ENCODE measurements around the gene POU6F2. TPM values are rescaled to one million over a fixed set of nuclear protein-coding genes. Genes with fewer than 3 reads are reported as not detected.

Gene POU6F2
- total RNA-seq, 1 donor from 2014 or later: 7.9 TPM

DNA sequence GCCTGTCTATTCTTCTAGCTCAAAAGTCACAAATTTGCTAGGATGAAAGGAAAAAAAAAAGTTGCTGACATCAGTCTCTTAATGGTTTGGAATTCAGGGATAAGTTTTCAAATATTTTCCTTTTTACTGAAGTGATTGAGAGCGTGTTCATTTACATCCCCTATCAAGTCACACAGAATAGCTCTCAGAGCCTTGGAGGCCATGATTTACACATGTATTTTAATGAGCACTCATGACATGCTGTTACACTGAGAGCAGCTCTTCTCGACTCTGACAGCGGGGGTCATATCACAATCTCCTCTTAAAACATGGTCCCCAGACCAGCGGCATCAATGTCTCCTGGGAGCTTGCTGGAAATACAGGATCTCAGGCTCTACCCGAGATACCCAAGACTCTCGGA lies 232.7 kb downstream of the POU6F2 start:
- Mint-ChIP-seq H3K27ac (ENCODE audit: unreplicated experiment) (no peak overlapping the region), H3K9me3 (no peaks in the 10 kb centered on the region), H3K4me3 (no peak overlapping the region), H3K36me3 (ENCODE audit: low read depth) (no peaks in the 10 kb centered on the region), H3K4me1 (no peaks in the 10 kb centered on the region), H3K27me3 (ENCODE audit: low read depth) (no peaks in the 10 kb centered on the region)
- no peak for TF ChIP-seq CTCF (conservative IDR thresholded peaks at IDR 0.05)
- DNase-seq (ENCODE audit: low read depth, low spot score): no peak

GRCh38 chr7:39211581-39211980 lies 233.9 kb downstream of the POU6F2 start:
- H3K27me3 Mint-ChIP-seq (ENCODE audit: low read depth): no peaks in the 10 kb centered on the region
- H3K9me3 Mint-ChIP-seq: no peaks in the 10 kb centered on the region
- no peak for DNase-seq (ENCODE audit: low read depth, low spot score)
- H3K36me3 Mint-ChIP-seq (ENCODE audit: low read depth): no peaks in the 10 kb centered on the region
- H3K4me1 Mint-ChIP-seq: no peaks in the 10 kb centered on the region
- no peak overlapping the region for H3K4me3 Mint-ChIP-seq
- no peak overlapping the region for H3K27ac Mint-ChIP-seq (ENCODE audit: unreplicated experiment)
- no peak for TF ChIP-seq CTCF (conservative IDR thresholded peaks at IDR 0.05)

DNA sequence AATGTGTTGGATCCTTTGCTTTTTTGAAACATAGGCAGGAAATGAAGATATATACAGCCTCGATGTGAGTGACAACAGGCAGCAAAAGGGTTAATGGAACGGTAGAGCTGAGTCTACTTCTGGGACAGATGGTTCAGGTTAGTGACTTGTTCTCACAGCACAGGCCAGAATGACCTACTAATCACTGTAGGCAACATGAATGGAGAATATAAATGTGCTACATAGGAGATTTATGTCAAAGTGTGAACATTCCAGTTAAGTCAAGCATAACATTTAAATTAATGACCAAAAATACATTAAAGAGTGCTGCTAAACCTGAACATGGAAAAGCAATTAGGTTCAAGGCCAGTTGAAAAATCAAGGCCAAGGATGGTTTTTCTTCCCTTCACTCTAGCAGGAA lies 235.2 kb downstream of the POU6F2 start:
- H3K4me1 Mint-ChIP-seq: no peaks in the 10 kb centered on the region
- H3K4me3 Mint-ChIP-seq: no peak overlapping the region
- no peaks in the 10 kb centered on the region for H3K27me3 Mint-ChIP-seq (ENCODE audit: low read depth)
- no peak for TF ChIP-seq CTCF (conservative IDR thresholded peaks at IDR 0.05)
- DNase-seq (ENCODE audit: low read depth, low spot score): no peak
- H3K9me3 Mint-ChIP-seq: no peaks in the 10 kb centered on the region
- no peaks in the 10 kb centered on the region for H3K36me3 Mint-ChIP-seq (ENCODE audit: low read depth)
- no peak overlapping the region for H3K27ac Mint-ChIP-seq (ENCODE audit: unreplicated experiment)

DNA sequence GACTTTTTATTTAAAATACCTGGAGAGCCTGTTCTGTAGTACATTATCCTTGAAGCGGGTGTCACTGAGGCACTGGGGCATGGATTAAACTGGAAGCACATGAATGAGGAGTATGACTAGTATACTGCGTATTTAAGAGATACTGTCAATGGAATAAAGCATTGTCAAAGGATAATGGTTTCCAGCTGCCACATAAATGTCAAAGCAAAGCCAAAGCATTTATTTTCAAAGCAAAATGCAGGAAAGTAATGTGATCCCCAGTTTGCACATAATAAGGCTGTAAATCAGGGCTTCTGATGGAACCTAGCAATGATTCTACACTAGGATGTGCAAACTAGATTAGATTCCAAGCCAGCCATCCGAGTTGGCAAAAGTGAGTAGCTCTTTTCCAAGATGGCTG lies 240.1 kb downstream of the POU6F2 start:
- no peaks in the 10 kb centered on the region for H3K36me3 Mint-ChIP-seq (ENCODE audit: low read depth)
- H3K27me3 Mint-ChIP-seq (ENCODE audit: low read depth): no peaks in the 10 kb centered on the region
- no peak for TF ChIP-seq CTCF (conservative IDR thresholded peaks at IDR 0.05)
- DNase-seq (ENCODE audit: low read depth, low spot score): no peak
- no peaks in the 10 kb centered on the region for H3K4me1 Mint-ChIP-seq
- H3K9me3 Mint-ChIP-seq: peaks cover 3% of the 10 kb centered on the region
- no peak overlapping the region for H3K27ac Mint-ChIP-seq (ENCODE audit: unreplicated experiment)
- no peak overlapping the region for H3K4me3 Mint-ChIP-seq

DNA sequence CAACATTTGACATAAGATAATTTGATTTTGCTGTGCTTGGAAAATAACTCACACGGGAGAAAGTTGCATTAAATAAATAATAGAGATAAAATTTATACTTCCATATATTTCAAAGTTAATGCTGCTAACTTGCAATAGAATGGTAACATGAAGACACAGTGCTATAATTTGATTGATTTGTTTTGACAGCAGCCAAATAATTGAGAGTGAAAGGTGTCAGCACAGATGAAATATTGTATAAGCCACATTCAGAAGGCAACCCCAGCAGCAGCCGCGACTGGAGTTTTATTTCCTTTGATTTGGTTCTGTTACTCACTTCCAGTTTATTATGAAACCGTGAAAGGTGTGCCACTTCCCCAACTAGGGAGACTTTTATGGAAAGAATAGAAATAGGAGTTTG lies 242.2 kb downstream of the POU6F2 start:
- TF ChIP-seq CTCF (conservative IDR thresholded peaks at IDR 0.05): no peak
- H3K27ac Mint-ChIP-seq (ENCODE audit: unreplicated experiment): no peak overlapping the region
- H3K4me1 Mint-ChIP-seq: no peaks in the 10 kb centered on the region
- peaks cover 3% of the 10 kb centered on the region for H3K9me3 Mint-ChIP-seq
- no peaks in the 10 kb centered on the region for H3K36me3 Mint-ChIP-seq (ENCODE audit: low read depth)
- no peak overlapping the region for H3K4me3 Mint-ChIP-seq
- no peak for DNase-seq (ENCODE audit: low read depth, low spot score)
- H3K27me3 Mint-ChIP-seq (ENCODE audit: low read depth): no peaks in the 10 kb centered on the region

DNA sequence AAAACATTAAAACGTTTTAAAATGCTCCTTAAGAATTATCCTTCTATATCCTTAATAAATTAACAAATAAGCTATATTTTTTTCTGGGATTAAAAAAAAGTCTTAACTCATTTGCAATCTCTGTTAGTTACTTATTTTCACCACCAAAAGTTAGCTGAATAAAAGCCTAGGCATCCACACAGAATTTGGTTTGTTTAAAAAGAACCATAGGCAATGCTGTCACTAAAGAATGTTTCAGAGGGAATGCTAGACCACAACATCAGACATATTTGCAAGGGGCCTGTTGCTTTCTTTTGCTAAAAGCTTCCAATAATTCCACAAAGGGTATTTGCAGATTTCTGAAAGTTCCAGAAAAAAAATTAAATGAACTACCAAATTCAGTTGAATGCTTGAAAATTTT lies 244.2 kb downstream of the POU6F2 start:
- Mint-ChIP-seq H3K27ac (ENCODE audit: unreplicated experiment) (no peak overlapping the region), H3K4me3 (no peak overlapping the region), H3K4me1 (no peaks in the 10 kb centered on the region), H3K27me3 (ENCODE audit: low read depth) (no peaks in the 10 kb centered on the region), H3K9me3 (peaks cover 3% of the 10 kb centered on the region), H3K36me3 (ENCODE audit: low read depth) (no peaks in the 10 kb centered on the region)
- no peak for TF ChIP-seq CTCF (conservative IDR thresholded peaks at IDR 0.05)
- DNase-seq (ENCODE audit: low read depth, low spot score): no peak
